ENCODE measurements around the gene SV2C.

- no peak for TF ChIP-seq CTCF (IDR thresholded peaks at IDR 0.05)
- no peak for TF ChIP-seq POLR2A (IDR thresholded peaks at IDR 0.05)
These were observed 258.6 kb downstream of the SV2C start for GRCh38 chr5:76341651-76342334.

Measured in vagina (tissue), 2 donors.